HL-60 (cell line): ENCODE data around the gene ADSS1.

ENCODE experiments used
- CTCF ChIP-seq: IDR thresholded peaks from one replicate; pipeline ENCODE4 v1.5.1; 2011; ENCODE audit warnings: low read length, control low read depth, inconsistent platforms; ENCODE audit not compliant: insufficient read depth
- GABPA ChIP-seq: IDR thresholded peaks from 2 replicates; pipeline ENCODE4 v1.6.1; 2012; ENCODE audit warnings: low read depth
- POLR2AphosphoS5 ChIP-seq: IDR thresholded peaks from 2 replicates; pipeline ENCODE4 v1.6.1; 2012; ENCODE audit warnings: low read depth
- SPI1 ChIP-seq: IDR thresholded peaks from 2 replicates; pipeline ENCODE4 v1.6.1; 2012; ENCODE audit warnings: low read depth, mild to moderate bottlenecking, borderline replicate concordance

GRCh38 chr14:104741108-104741802, 17.2 kb downstream of the ADSS1 start:
- TF ChIP-seq CTCF = no peak
- no peak for TF ChIP-seq POLR2AphosphoS5
- no peak for TF ChIP-seq GABPA
- no peak for TF ChIP-seq SPI1
